GM20000 (cell line): ENCODE results near the gene PRSS22.

Source experiments
- DNase-seq: peaks from one replicate; pipeline ENCODE4 v3.0.0; 2012; ENCODE audit warnings: low spot score
- TF ChIP-seq, protein P1 (sequence below): IDR thresholded peaks from 2 replicates; pipeline ENCODE4 v1.5.1; 2012; ENCODE audit warnings: mild to moderate bottlenecking, control low read depth; ENCODE audit errors: extremely low read depth, missing control alignments

Gene PRSS22

DNA sequence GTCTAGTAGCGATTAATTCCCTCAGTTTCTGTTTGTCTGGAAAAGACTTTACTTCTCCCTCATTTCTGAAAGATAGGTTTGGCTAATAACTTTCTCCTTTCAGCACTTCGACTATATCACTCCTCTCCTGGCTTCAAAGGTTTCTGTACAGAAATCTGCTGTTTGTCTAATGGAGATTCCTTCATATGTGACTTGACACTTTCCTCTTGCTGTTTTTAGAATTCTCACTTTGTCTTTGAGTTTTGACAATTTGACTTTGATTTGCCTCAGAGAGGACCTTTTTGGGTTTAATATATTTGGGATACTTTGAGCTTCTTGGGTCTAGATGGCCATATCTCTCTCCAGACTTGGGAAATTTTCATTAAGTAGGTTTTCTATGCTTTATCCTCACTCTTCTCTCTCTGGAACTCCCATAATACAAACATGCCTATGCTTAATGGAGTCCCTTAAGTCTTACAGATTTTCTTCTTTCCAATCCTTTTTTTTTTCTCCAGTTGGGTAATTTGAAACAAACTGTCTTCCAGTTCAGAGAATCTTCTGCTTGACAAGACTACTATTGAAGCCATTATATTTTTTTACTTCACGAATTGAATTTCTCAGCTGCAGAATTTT is 48.7 kb downstream of the PRSS22 start:
- no peak for DNase-seq
- TF ChIP-seq, protein P1, sequence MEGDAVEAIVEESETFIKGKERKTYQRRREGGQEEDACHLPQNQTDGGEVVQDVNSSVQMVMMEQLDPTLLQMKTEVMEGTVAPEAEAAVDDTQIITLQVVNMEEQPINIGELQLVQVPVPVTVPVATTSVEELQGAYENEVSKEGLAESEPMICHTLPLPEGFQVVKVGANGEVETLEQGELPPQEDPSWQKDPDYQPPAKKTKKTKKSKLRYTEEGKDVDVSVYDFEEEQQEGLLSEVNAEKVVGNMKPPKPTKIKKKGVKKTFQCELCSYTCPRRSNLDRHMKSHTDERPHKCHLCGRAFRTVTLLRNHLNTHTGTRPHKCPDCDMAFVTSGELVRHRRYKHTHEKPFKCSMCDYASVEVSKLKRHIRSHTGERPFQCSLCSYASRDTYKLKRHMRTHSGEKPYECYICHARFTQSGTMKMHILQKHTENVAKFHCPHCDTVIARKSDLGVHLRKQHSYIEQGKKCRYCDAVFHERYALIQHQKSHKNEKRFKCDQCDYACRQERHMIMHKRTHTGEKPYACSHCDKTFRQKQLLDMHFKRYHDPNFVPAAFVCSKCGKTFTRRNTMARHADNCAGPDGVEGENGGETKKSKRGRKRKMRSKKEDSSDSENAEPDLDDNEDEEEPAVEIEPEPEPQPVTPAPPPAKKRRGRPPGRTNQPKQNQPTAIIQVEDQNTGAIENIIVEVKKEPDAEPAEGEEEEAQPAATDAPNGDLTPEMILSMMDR: no peak

DNA sequence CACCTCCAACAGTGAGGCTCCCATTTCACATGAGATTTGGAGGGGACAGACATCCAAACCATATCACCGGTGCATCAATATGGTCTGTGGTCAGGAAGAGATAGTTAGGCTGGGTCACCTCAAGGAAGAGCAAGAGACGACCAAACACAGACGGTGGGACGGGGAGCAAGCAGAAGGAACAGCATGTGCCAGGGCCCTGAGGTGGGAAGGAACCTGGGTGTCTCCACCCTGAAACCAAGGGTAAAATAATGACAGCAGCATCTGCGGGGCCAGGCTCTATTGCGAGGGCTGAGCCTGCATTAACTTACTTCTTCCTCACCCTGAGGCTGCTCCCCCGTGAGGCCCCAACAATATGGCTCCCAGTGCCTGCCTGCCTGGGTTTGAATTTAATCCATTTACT is 49.8 kb downstream of the PRSS22 start:
- no peak for DNase-seq
- TF ChIP-seq, protein P1: no peak

DNA sequence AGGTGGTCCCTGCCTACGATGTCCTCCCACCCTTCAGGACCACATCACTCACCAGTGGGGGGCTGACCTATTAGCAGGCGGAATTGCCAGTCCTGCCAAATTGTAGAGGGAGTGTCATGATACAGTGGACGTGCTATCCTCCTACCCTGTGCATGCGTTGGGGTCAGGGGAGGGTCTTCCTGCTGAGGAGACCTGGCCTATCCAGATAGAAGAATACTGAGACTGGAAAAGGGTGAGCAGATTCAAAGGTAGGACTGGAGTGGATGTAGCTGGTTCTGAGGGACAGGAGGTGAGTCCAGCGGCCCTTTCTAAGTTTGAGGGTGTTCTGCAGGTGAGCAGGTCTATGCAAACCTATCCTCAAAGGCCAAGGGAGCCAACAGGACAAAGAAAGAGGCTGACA is 51.7 kb downstream of the PRSS22 start:
- TF ChIP-seq, protein P1: no peak
- DNase-seq: no peak

DNA sequence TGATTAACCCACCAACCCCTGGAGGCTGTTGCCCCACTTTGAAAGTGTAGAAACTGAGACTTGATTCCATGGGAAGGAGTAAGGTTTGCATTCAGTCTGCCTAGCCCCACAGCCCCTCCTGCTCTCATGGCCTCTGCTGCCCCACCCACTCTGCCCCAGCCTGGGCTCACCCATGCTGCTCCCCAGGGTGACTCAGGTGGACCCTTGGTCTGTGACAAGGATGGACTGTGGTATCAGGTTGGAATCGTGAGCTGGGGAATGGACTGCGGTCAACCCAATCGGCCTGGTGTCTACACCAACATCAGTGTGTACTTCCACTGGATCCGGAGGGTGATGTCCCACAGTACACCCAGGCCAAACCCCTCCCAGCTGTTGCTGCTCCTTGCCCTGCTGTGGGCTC is 53.2 kb downstream of the PRSS22 start:
- no peak for DNase-seq
- TF ChIP-seq, protein P1: no peak

DNA sequence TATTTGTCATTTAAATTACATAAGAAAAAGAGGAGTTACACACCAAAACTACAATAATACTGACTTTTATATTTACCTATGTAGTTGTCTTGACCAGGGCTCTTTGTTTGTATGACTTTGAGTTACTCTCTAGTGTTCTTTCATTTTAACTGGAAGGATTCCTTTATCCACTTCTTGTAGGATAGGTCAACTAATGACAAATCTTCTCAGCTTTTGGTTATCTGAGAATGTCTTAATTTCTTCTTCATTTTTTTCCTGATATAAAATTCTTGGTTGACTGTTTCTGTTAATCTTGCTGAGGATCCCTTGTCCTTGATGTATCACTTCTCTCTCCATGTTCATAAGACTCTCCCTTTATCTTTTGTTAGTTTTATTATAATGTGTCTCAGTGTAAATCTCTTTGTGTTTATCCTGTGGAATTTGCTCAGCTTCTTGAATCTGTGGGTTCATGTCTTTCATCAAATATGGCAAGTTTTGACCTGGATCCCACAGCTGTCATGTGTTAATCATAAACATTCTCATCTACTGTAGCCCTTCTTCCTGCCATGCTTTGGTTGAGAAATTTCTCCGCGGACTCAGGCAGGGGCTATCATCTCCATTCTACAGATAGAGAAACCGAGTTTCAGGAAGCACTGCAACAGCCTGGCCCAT is 54.3 kb downstream of the PRSS22 start:
- TF ChIP-seq, protein P1: no peak
- DNase-seq: no peak
